Nephron progenitor cell (in vitro differentiated cells): ENCODE results near the gene FKBP5.

Source experiments
- DNase-seq: peaks from one replicate; pipeline ENCODE4 v3.0.0; 2021
- H3K27ac Mint-ChIP-seq: 2 replicates; pipeline ENCODE4 v1.8.0; 2021; ENCODE audit warnings: mild to moderate bottlenecking, moderate library complexity, mixed read lengths
- H3K27me3 Mint-ChIP-seq: 2 replicates; pipeline ENCODE4 v1.8.0; 2021; ENCODE audit warnings: mild to moderate bottlenecking, low read depth, mixed read lengths; ENCODE audit not compliant: poor library complexity
- H3K36me3 Mint-ChIP-seq: 2 replicates; pipeline ENCODE4 v1.8.0; 2021; ENCODE audit warnings: low read depth, mixed read lengths
- H3K4me1 Mint-ChIP-seq: 2 replicates; pipeline ENCODE4 v1.8.0; 2021; ENCODE audit warnings: mixed read lengths
- H3K4me3 Mint-ChIP-seq: 2 replicates; pipeline ENCODE4 v1.8.0; 2021; ENCODE audit warnings: mild to moderate bottlenecking, moderate library complexity, mixed read lengths
- H3K9me3 Mint-ChIP-seq: 2 replicates; pipeline ENCODE4 v1.8.0; 2021; ENCODE audit warnings: mild to moderate bottlenecking, moderate library complexity, mixed read lengths
- CTCF ChIP-seq: fragments of 200-600 bp; sonication (generic); IDR thresholded peaks from 2 replicates; pipeline ENCODE4 v1.5.0; 2021; ENCODE audit warnings: antibody characterized with exemption

The FKBP5 gene

GRCh38 chr6:35668096-35668495 is 20.6 kb downstream of the FKBP5 start:
- no peaks in the 10 kb centered on the region for H3K4me1 Mint-ChIP-seq
- H3K27ac Mint-ChIP-seq, result peak overlapping the region; percentile 92
- H3K36me3 Mint-ChIP-seq, result peaks cover 8% of the 10 kb centered on the region
- H3K9me3 Mint-ChIP-seq, result no peaks in the 10 kb centered on the region
- H3K4me3 Mint-ChIP-seq, result no peak overlapping the region
- no peaks in the 10 kb centered on the region for H3K27me3 Mint-ChIP-seq
- no peak for TF ChIP-seq CTCF
- no peak for DNase-seq

GRCh38 chr6:35665573-35665972 is 23.1 kb downstream of the FKBP5 start:
- Mint-ChIP-seq H3K4me1 (no peaks in the 10 kb centered on the region), H3K4me3 (no peak overlapping the region), H3K36me3 (no peaks in the 10 kb centered on the region), H3K9me3 (no peaks in the 10 kb centered on the region), H3K27me3 (no peaks in the 10 kb centered on the region), H3K27ac (no peak overlapping the region)
- no peak for DNase-seq
- TF ChIP-seq CTCF, result no peak

GRCh38 chr6:35664945-35665344 is 23.8 kb downstream of the FKBP5 start:
- no peaks in the 10 kb centered on the region for H3K4me1 Mint-ChIP-seq
- DNase-seq, result no peak
- H3K36me3 Mint-ChIP-seq, result no peaks in the 10 kb centered on the region
- no peak overlapping the region for H3K4me3 Mint-ChIP-seq
- H3K9me3 Mint-ChIP-seq, result no peaks in the 10 kb centered on the region
- TF ChIP-seq CTCF, result no peak
- H3K27ac Mint-ChIP-seq, result no peak overlapping the region
- H3K27me3 Mint-ChIP-seq, result no peaks in the 10 kb centered on the region

GRCh38 chr6:35663447-35664235 is 25.1 kb downstream of the FKBP5 start:
- Mint-ChIP-seq H3K4me1 (no peaks in the 10 kb centered on the region), H3K36me3 (peaks cover 4% of the 10 kb centered on the region), H3K27me3 (no peaks in the 10 kb centered on the region), H3K4me3 (no peak overlapping the region), H3K27ac (no peak overlapping the region), H3K9me3 (no peaks in the 10 kb centered on the region)
- DNase-seq, result no peak
- TF ChIP-seq CTCF, result no peak

- H3K4me3 Mint-ChIP-seq, result no peak overlapping the region
- H3K27ac Mint-ChIP-seq, result no peak overlapping the region
- H3K9me3 Mint-ChIP-seq, result no peaks in the 10 kb centered on the region
- H3K4me1 Mint-ChIP-seq, result no peaks in the 10 kb centered on the region
- no peak for TF ChIP-seq CTCF
- peaks cover 4% of the 10 kb centered on the region for H3K36me3 Mint-ChIP-seq
- no peaks in the 10 kb centered on the region for H3K27me3 Mint-ChIP-seq
- no peak for DNase-seq
These were observed 25.7 kb downstream of the FKBP5 start for GRCh38 chr6:35662999-35663398.

- DNase-seq, result no peak
- Mint-ChIP-seq H3K9me3 (peaks cover 6% of the 10 kb centered on the region), H3K4me1 (no peaks in the 10 kb centered on the region), H3K36me3 (peaks cover 15% of the 10 kb centered on the region), H3K4me3 (no peak overlapping the region), H3K27ac (no peak overlapping the region), H3K27me3 (no peaks in the 10 kb centered on the region)
- no peak for TF ChIP-seq CTCF
These were observed 33.8 kb downstream of the FKBP5 start for GRCh38 chr6:35654883-35655282.
